GM23248 (cell line): ENCODE measurements around the gene ZDHHC1. TPM values are rescaled to one million over a fixed set of nuclear protein-coding genes. Genes with fewer than 3 reads are reported as not detected.

Experiments
- DNase-seq: peaks from one replicate; pipeline ENCODE4 v3.0.0-alpha.2; 2015
- H2AFZ ChIP-seq: fragments of 200-600 bp; sonication (generic); 2 replicates; pipeline ENCODE4 v1.6.1; 2016; ENCODE audit warnings: antibody characterized with exemption
- H3F3A ChIP-seq: fragments of 200-600 bp; sonication (generic); 2 replicates; pipeline ENCODE4 v1.6.1; 2016; ENCODE audit warnings: mild to moderate bottlenecking, antibody characterized with exemption, mixed run types; ENCODE audit not compliant: insufficient read depth
- H3K27ac ChIP-seq: fragments of 200-600 bp; sonication (generic); 2 replicates; pipeline ENCODE4 v1.5.1; 2016; ENCODE audit warnings: mild to moderate bottlenecking
- H3K27me3 ChIP-seq: fragments of 200-600 bp; sonication (generic); replicated peaks from 2 replicates; pipeline ENCODE4 v1.6.1; 2016; ENCODE audit warnings: mild to moderate bottlenecking; ENCODE audit not compliant: insufficient read depth
- H3K36me3 ChIP-seq: fragments of 200-600 bp; sonication (generic); 2 replicates; pipeline ENCODE4 v1.6.1; 2016; ENCODE audit warnings: low read depth, mild to moderate bottlenecking
- H3K4me1 ChIP-seq: fragments of 200-600 bp; sonication (generic); 2 replicates; pipeline ENCODE4 v1.6.1; 2016; ENCODE audit warnings: mild to moderate bottlenecking; ENCODE audit not compliant: insufficient read depth
- H3K4me2 ChIP-seq: fragments of 200-600 bp; sonication (generic); one replicate; pipeline ENCODE4 v1.6.1; 2016; ENCODE audit warnings: mild to moderate bottlenecking; ENCODE audit not compliant: unreplicated experiment
- H3K4me3 ChIP-seq: fragments of 200-600 bp; sonication (generic); 2 replicates; pipeline ENCODE4 v1.5.1; 2016; ENCODE audit warnings: mild to moderate bottlenecking
- H3K79me2 ChIP-seq: fragments of 200-600 bp; sonication (generic); 2 replicates; pipeline ENCODE4 v1.6.1; 2016; ENCODE audit warnings: mild to moderate bottlenecking; ENCODE audit not compliant: insufficient read depth
- H3K9ac ChIP-seq: fragments of 200-600 bp; sonication (generic); 2 replicates; pipeline ENCODE4 v1.6.1; 2016; ENCODE audit warnings: mild to moderate bottlenecking
- H3K9me2 ChIP-seq: fragments of 200-600 bp; sonication (generic); 2 replicates; pipeline ENCODE4 v1.6.1; 2016; ENCODE audit warnings: mixed run types, mild to moderate bottlenecking, moderate library complexity; ENCODE audit not compliant: insufficient read depth
- H3K9me3 ChIP-seq: fragments of 200-600 bp; sonication (generic); one replicate; pipeline ENCODE4 v1.6.1; 2017; ENCODE audit warnings: low read depth
- H4K20me1 ChIP-seq: fragments of 200-600 bp; sonication (generic); 2 replicates; pipeline ENCODE4 v1.6.0; 2016; ENCODE audit not compliant: insufficient read depth
- EZH2 ChIP-seq: fragments of 200-600 bp; sonication (generic); IDR thresholded peaks from 2 replicates; pipeline ENCODE4 v1.6.1; 2018; ENCODE audit warnings: antibody characterized with exemption, mild to moderate bottlenecking; ENCODE audit not compliant: insufficient read depth, poor library complexity, severe bottlenecking
- EZH2phosphoT487 ChIP-seq: fragments of 200-600 bp; sonication (generic); IDR thresholded peaks from 2 replicates; pipeline ENCODE4 v1.6.1; 2018; ENCODE audit warnings: antibody characterized with exemption, moderate library complexity, mild to moderate bottlenecking, low read depth; ENCODE audit not compliant: insufficient read depth
- WGBS, 2 experiments: methylation state at CpG; one replicate each; pipeline ENCODE4 v1.1.6; 2015 to 2017; ENCODE audit warnings: low lambda C conversion rate in 2 of 2, low coverage in 1 of 2; ENCODE audit errors: missing lambda C conversion rate in 2 of 2; 5-methylcytosine and 5-hydroxymethylcytosine counted together
- in situ Hi-C: fragments of 300-500 bp; cut with MboI; formaldehyde crosslinking; loops from 2 replicates; pipeline ENCODE4 v1.15.0; 2020
- polyA plus RNA-seq: library from polyadenylated mRNA; unstranded; fragments of >200 nt; fragmentation: Nextera tagmentation; extraction: Ambion mirVana; gene quantifications from 2 replicates; pipeline ENCODE4 v1.2.1, GENCODE V29; 2016
- total RNA-seq: library from RNA; depleted of rRNA; stranded (reverse); fragments of >200 nt; shearing (Covaris generic); gene quantifications from 2 replicates; pipeline ENCODE4 v1.2.3, GENCODE V29; 2014

ZDHHC1 gene
- total and polyA plus RNA-seq, 2 experiments from 2014 or later: 9.2 to 10.9 TPM

DNA sequence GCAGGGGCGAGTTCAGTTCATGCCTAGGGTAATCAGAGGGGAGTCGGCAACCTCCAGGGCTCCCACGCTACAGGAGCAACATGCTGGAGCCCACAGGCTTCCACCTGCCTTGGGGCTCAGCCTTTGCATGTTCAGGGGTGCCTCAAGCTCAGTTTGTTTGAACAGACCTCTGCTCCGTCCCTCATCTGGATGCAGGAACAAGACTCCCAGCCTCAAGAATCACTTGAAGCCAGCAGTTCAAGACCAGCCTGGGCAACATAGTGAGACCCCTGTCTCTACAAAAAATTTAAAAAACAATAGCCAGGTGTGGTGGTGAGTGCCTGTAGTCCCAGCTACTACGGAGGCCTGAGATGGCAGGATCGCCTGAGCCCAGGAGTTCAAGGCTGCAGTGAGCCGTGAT, 9.7 kb upstream of the ZDHHC1 start:
- no peaks in the 10 kb centered on the region for H3K36me3 ChIP-seq
- H4K20me1 ChIP-seq: no peaks in the 10 kb centered on the region
- no peak overlapping the region for H3K9ac ChIP-seq
- no peak overlapping the region for H3K4me3 ChIP-seq
- no peaks in the 10 kb centered on the region for H3F3A ChIP-seq
- H2AFZ ChIP-seq: no peak overlapping the region
- no peaks in the 10 kb centered on the region; the same call in 1 of the 2 replicates for H3K27me3 ChIP-seq
- H3K4me1 ChIP-seq: no peaks in the 10 kb centered on the region
- TF ChIP-seq EZH2 (no peak), EZH2phosphoT487 (no peak)
- 70 to 73% methylated on average over 7 of the region's 7 CpGs for WGBS, 2 experiments
- H3K9me2 ChIP-seq: no peaks in the 10 kb centered on the region
- H3K9me3 ChIP-seq: no peaks in the 10 kb centered on the region
- H3K27ac ChIP-seq: no peak overlapping the region
- no peaks in the 10 kb centered on the region for H3K79me2 ChIP-seq
- no peak overlapping the region for H3K4me2 ChIP-seq
- in situ Hi-C loops: no loop called here
- no peak for DNase-seq

DNA sequence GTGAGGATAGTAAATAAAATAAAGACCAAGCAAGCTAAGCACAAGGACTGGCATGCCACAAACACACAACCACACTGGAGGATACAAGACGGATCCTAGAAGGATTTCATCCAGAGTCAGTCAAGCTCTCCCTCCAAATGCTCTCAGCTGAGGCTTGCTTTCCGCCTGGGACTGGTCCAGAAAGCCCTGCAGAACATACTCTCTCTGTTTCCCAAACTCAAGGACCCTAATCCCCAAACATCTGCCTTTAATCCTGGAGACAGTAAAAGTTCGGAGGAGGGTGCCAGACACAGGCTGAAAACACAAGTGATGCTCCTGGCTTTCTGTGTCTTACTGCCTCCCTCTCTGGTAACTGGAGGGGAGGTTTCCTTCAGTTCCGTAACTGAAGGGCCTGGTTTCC, 9.3 kb upstream of the ZDHHC1 start:
- H3K4me2 ChIP-seq: no peak overlapping the region
- in situ Hi-C loops: no loop called here
- no peak overlapping the region for H2AFZ ChIP-seq
- no peak for TF ChIP-seq EZH2phosphoT487
- no peak for TF ChIP-seq EZH2
- no peaks in the 10 kb centered on the region for H3K4me1 ChIP-seq
- H3K79me2 ChIP-seq: no peaks in the 10 kb centered on the region
- H3K27me3 ChIP-seq: no peaks in the 10 kb centered on the region; the same call in 1 of the 2 replicates
- H3K27ac ChIP-seq: no peak overlapping the region
- no peaks in the 10 kb centered on the region for H4K20me1 ChIP-seq
- H3K4me3 ChIP-seq: no peak overlapping the region
- no peak overlapping the region for H3K9ac ChIP-seq
- H3K9me3 ChIP-seq: no peaks in the 10 kb centered on the region
- no peaks in the 10 kb centered on the region for H3K36me3 ChIP-seq
- no peaks in the 10 kb centered on the region for H3F3A ChIP-seq
- no peak for DNase-seq
- 64 to 67% methylated on average over 4 of the region's 4 CpGs for WGBS, 2 experiments
- no peaks in the 10 kb centered on the region for H3K9me2 ChIP-seq

GRCh38 chr16:67425061-67425460, 8.8 kb upstream of the ZDHHC1 start:
- DNase-seq: no peak
- in situ Hi-C loops: no loop called here

GRCh38 chr16:67424261-67424615, 8.0 kb upstream of the ZDHHC1 start:
- Histone ChIP-seq H3K36me3 (no peaks in the 10 kb centered on the region), H3K4me3 (no peak overlapping the region), H3K27ac (no peak overlapping the region), H3F3A (no peaks in the 10 kb centered on the region), H2AFZ (no peak overlapping the region), H3K9me2 (no peaks in the 10 kb centered on the region), H3K9ac (no peak overlapping the region), H3K4me1 (no peaks in the 10 kb centered on the region), H3K79me2 (no peaks in the 10 kb centered on the region), H3K9me3 (no peaks in the 10 kb centered on the region), H3K27me3 (no peaks in the 10 kb centered on the region; the same call in 1 of the 2 replicates), H3K4me2 (no peak overlapping the region), H4K20me1 (no peaks in the 10 kb centered on the region)
- 70 to 71% methylated on average over 5 of the region's 5 CpGs for WGBS, 2 experiments
- in situ Hi-C loops: no loop called here
- TF ChIP-seq EZH2 (no peak), EZH2phosphoT487 (no peak)
- no peak for DNase-seq

More at GRCh38 chr16:67425061-67425460, 8.8 kb upstream of the ZDHHC1 start:
- no peak overlapping the region for H2AFZ ChIP-seq
- no peaks in the 10 kb centered on the region for H3K4me1 ChIP-seq
- H3K79me2 ChIP-seq: no peaks in the 10 kb centered on the region
- WGBS, 2 experiments: 48 to 58% methylated on average over 6 of the region's 6 CpGs
- no peaks in the 10 kb centered on the region for H3F3A ChIP-seq
- no peak overlapping the region for H3K4me2 ChIP-seq
- no peak overlapping the region for H3K27ac ChIP-seq
- H3K9ac ChIP-seq: no peak overlapping the region
- H3K36me3 ChIP-seq: no peaks in the 10 kb centered on the region
- H4K20me1 ChIP-seq: no peaks in the 10 kb centered on the region
- H3K27me3 ChIP-seq: no peaks in the 10 kb centered on the region; the same call in 1 of the 2 replicates
- TF ChIP-seq EZH2phosphoT487 (no peak), EZH2 (no peak)
- no peaks in the 10 kb centered on the region for H3K9me2 ChIP-seq
- H3K9me3 ChIP-seq: no peaks in the 10 kb centered on the region
- no peak overlapping the region for H3K4me3 ChIP-seq
